OCI-LY1 (cell line): ENCODE data around the gene ANKRD11.
"Not testable (repeated sequence)": the region's sequence is repeated elsewhere in the genome, so short reads cannot be mapped to it uniquely, and the experiment has no call there.

Source experiments
- H2AFZ ChIP-seq: fragments of 200-600 bp; sonication (generic), shearing (Covaris generic); 2 replicates; pipeline ENCODE4 v1.6.0; 2014; ENCODE audit warnings: antibody characterized with exemption, mild to moderate bottlenecking, low read length
- H3F3A ChIP-seq: fragments of 200-600 bp; sonication (generic), shearing (Covaris generic); 2 replicates; pipeline ENCODE4 v1.6.0; 2014; ENCODE audit warnings: mild to moderate bottlenecking, antibody characterized with exemption, low read length, moderate library complexity; ENCODE audit not compliant: insufficient read depth
- H3K27ac ChIP-seq: fragments of 200-600 bp; sonication (generic); 2 replicates; pipeline ENCODE4 v1.5.1; 2014; ENCODE audit warnings: low read length, mixed run types, mild to moderate bottlenecking, low read depth; ENCODE audit not compliant: poor library complexity, severe bottlenecking
- H3K27me3 ChIP-seq: fragments of 200-600 bp; sonication (generic); 2 replicates; pipeline ENCODE4 v1.6.0; 2014; ENCODE audit warnings: antibody characterized with exemption, mild to moderate bottlenecking, low read length, moderate library complexity; ENCODE audit not compliant: insufficient read depth
- H3K36me3 ChIP-seq: fragments of 200-600 bp; sonication (generic); 2 replicates; pipeline ENCODE4 v1.6.1; 2014; ENCODE audit warnings: mild to moderate bottlenecking, antibody characterized with exemption, low read length, moderate library complexity, mixed read lengths; ENCODE audit not compliant: insufficient read depth
- H3K4me1 ChIP-seq: fragments of 200-600 bp; sonication (generic); 2 replicates; pipeline ENCODE4 v1.5.1; 2014; ENCODE audit warnings: mild to moderate bottlenecking, low read length, moderate library complexity; ENCODE audit not compliant: insufficient read depth, severe bottlenecking
- H3K4me2 ChIP-seq: fragments of 200-600 bp; sonication (generic), shearing (Covaris generic); 2 replicates; pipeline ENCODE4 v1.6.1; 2014; ENCODE audit warnings: low read length
- H3K4me3 ChIP-seq: fragments of 200-600 bp; sonication (generic); 2 replicates; pipeline ENCODE4 v1.5.1; 2014; ENCODE audit warnings: low read length, low read depth, mild to moderate bottlenecking, mixed read lengths; ENCODE audit not compliant: poor library complexity, severe bottlenecking
- H3K79me2 ChIP-seq: fragments of 200-600 bp; shearing (Covaris generic); 2 replicates; pipeline ENCODE4 v1.6.1; 2016; ENCODE audit warnings: mixed run types, low read length, mixed read lengths; ENCODE audit not compliant: insufficient read depth
- H3K9ac ChIP-seq: fragments of 200-600 bp; sonication (generic), shearing (Covaris generic); 2 replicates; pipeline ENCODE4 v1.6.1; 2014; ENCODE audit warnings: mild to moderate bottlenecking, low read length, mixed read lengths
- H3K9me2 ChIP-seq: fragments of 200-600 bp; sonication (generic), shearing (Covaris generic); 2 replicates; pipeline ENCODE4 v1.6.1; 2014; ENCODE audit warnings: low read depth, mild to moderate bottlenecking, low read length, mixed read lengths
- H3K9me3 ChIP-seq: fragments of 200-600 bp; shearing (Covaris generic); 2 replicates; pipeline ENCODE4 v1.6.1; 2014; ENCODE audit warnings: low read length, mixed read lengths
- H4K20me1 ChIP-seq: fragments of 200-600 bp; sonication (generic), shearing (Covaris generic); 2 replicates; pipeline ENCODE4 v1.6.0; 2016; ENCODE audit warnings: mild to moderate bottlenecking, low read length; ENCODE audit not compliant: insufficient read depth
- EZH2 ChIP-seq: fragments of 200-600 bp; sonication (generic), shearing (Covaris generic); IDR thresholded peaks from 2 replicates; pipeline ENCODE4 v1.8.0; 2017; ENCODE audit warnings: borderline replicate concordance, mixed run types, mild to moderate bottlenecking, antibody characterized with exemption, low read length, moderate library complexity, mixed read lengths
- TF ChIP-seq, protein P1 (sequence below): fragments of 200-600 bp; sonication (generic), shearing (Covaris generic); IDR thresholded peaks from 2 replicates; pipeline ENCODE4 v1.5.1; 2017; ENCODE audit warnings: mild to moderate bottlenecking, antibody characterized with exemption, low read length, moderate library complexity, mixed read lengths

Gene ANKRD11

DNA sequence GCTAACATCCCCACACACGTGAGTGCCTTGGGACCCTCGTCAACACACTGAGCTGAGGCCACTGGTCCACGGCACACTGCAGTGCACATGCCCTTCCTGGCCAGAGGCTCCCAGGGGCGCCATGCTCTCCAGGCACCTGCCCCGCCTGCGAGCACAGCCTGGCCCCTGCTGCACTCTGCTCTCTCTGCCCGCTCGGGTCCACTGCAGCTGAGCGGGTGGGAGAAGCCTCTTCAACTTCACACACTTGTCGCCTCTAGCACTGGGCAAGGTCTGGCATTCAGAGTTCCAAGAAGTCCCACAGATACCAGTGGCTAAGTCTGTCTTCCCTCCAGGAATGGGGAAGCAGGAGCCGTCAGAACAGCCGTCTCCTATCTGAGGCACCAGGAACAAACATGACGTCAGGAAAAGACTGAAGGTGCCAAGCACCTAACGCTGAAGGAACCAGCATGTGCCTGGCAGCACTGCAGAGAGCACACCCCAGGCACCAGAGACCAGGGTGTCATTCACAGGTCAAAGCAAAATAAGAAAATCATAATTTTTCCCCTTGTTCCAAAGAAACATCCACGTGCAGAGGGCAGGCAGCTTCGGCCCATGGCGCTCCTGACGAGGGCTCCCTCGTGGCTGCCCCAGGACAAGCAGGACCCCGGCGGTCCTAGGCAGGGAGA lies 189.9 kb downstream of the ANKRD11 start:
- no peaks in the 10 kb centered on the region for H4K20me1 ChIP-seq
- peaks cover 34% of the 10 kb centered on the region; the same call in 1 of the 2 replicates for H3K36me3 ChIP-seq
- H3K9me2 ChIP-seq: no peaks in the 10 kb centered on the region
- no peaks in the 10 kb centered on the region for H3K4me1 ChIP-seq
- no peak overlapping the region for H3K9ac ChIP-seq
- H3K79me2 ChIP-seq: no peaks in the 10 kb centered on the region
- H3K4me2 ChIP-seq: no peak overlapping the region
- H3K27ac ChIP-seq: no peak overlapping the region
- H3K4me3 ChIP-seq: no peak overlapping the region
- H2AFZ ChIP-seq: no peak overlapping the region
- H3K27me3 ChIP-seq: no peaks in the 10 kb centered on the region
- H3F3A ChIP-seq: no peaks in the 10 kb centered on the region
- H3K9me3 ChIP-seq: no peaks in the 10 kb centered on the region
- TF ChIP-seq, protein P1, sequence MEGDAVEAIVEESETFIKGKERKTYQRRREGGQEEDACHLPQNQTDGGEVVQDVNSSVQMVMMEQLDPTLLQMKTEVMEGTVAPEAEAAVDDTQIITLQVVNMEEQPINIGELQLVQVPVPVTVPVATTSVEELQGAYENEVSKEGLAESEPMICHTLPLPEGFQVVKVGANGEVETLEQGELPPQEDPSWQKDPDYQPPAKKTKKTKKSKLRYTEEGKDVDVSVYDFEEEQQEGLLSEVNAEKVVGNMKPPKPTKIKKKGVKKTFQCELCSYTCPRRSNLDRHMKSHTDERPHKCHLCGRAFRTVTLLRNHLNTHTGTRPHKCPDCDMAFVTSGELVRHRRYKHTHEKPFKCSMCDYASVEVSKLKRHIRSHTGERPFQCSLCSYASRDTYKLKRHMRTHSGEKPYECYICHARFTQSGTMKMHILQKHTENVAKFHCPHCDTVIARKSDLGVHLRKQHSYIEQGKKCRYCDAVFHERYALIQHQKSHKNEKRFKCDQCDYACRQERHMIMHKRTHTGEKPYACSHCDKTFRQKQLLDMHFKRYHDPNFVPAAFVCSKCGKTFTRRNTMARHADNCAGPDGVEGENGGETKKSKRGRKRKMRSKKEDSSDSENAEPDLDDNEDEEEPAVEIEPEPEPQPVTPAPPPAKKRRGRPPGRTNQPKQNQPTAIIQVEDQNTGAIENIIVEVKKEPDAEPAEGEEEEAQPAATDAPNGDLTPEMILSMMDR: no peak
- no peak for TF ChIP-seq EZH2

DNA sequence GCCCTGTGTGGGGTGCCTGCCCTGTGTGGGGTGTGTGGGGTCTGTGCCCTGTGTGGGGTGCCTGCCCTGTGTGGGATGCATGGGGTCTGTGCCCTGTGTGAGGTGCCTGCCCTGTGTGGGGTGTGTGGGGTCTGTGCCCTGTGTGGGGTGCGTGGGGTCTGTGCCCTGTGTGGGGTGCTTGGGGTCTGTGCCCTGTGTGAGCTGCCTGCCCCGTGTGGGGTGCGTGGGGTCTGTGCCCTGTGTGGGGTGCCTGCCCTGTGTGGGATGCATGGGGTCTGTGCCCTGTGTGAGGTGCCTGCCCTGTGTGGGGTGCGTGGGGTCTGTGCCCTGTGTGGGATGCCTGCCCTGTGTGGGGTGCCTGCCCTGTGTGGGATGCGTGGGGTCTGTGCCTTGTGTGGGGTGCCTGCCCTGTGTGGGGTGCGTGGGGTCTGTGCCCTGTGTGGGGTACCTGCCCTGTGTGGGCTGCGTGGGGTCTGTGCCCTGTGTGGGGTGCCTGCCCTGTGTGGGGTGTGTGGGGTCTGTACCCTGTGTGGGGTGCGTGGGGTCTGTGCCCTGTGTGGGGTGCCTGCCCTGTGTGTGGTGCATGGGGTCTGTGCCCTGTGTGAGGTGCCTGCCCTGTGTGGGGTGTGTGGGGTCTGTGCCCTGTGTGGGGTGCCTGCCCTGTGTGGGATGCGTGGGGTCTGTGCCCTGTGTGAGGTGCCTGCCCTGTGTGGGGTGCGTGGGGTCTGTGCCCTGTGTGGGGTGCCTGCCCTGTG lies 190.8 kb downstream of the ANKRD11 start:
- H3K79me2 ChIP-seq, H3K27ac ChIP-seq, H3K9me3 ChIP-seq, H3K9me2 ChIP-seq, H2AFZ ChIP-seq, H3K27me3 ChIP-seq, H3K4me3 ChIP-seq, H4K20me1 ChIP-seq, H3K4me1 ChIP-seq, H3F3A ChIP-seq, H3K9ac ChIP-seq, H3K4me2 ChIP-seq: not testable (repeated sequence)
- peaks cover 27% of the 10 kb centered on the region; the same call in 1 of the 2 replicates for H3K36me3 ChIP-seq

DNA sequence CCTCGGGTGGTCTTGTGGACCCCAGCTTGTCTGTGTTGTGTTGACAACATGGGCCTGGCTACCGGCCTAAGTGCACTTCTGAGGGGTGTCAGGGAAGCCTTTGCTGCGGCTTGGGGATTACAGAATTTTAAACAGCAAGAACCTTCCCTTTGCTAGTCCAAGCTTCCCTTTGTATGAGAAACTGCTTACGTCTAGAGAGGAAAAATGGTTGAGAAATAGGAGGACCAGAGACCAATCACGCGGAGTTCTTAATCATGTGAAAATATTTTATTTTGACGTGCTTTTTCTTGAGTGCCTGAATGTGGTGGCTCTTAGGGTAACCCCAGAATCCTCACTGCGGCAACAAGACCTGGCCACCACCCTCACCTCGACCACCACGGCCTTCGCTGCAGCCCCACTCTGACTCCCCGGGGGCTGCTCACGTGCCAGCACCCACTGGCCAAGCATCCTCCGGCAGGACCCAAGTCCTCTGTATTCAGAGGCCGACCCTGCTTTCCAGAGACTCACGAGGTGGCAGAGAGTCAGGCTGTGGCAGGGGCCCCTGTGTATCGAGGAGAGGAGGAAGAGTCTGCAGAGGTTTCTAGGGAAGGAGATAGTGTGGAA lies 191.6 kb downstream of the ANKRD11 start:
- Histone ChIP-seq H3K4me3 (no peak overlapping the region), H3K4me2 (no peak overlapping the region), H3K27me3 (no peaks in the 10 kb centered on the region), H3K4me1 (no peaks in the 10 kb centered on the region), H4K20me1 (no peaks in the 10 kb centered on the region), H3K79me2 (no peaks in the 10 kb centered on the region), H3K9me3 (no peaks in the 10 kb centered on the region), H3K36me3 (peaks cover 19% of the 10 kb centered on the region; the same call in 1 of the 2 replicates), H3K9me2 (no peaks in the 10 kb centered on the region), H3K27ac (no peak overlapping the region), H2AFZ (no peak overlapping the region), H3K9ac (no peak overlapping the region), H3F3A (no peaks in the 10 kb centered on the region)
- TF ChIP-seq, protein P1: no peak
- TF ChIP-seq EZH2: no peak
